ENCODE results near the gene FAF1.

DNA sequence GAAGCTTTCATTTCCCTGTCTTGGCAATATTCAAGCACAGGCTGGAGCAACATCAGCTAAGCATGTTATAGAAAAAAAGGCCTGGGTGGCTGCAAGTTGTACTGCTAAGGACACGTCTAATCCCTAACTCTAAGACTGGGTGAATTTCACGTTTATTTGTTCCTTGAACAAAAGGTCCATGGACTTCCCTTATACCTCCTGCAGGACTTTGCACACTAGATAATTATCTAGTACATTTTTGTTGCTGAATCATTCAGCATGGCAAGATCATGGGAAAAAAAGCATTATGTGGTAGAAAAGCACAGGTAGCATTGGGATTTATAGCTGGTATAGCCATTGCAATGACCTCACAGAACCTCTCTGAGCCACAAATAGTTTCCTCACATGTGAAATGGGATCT lies 406.1 kb downstream of the FAF1 start:
- no peak for TF ChIP-seq POLR2A (IDR thresholded peaks at IDR 0.05)
- TF ChIP-seq, protein P1, sequence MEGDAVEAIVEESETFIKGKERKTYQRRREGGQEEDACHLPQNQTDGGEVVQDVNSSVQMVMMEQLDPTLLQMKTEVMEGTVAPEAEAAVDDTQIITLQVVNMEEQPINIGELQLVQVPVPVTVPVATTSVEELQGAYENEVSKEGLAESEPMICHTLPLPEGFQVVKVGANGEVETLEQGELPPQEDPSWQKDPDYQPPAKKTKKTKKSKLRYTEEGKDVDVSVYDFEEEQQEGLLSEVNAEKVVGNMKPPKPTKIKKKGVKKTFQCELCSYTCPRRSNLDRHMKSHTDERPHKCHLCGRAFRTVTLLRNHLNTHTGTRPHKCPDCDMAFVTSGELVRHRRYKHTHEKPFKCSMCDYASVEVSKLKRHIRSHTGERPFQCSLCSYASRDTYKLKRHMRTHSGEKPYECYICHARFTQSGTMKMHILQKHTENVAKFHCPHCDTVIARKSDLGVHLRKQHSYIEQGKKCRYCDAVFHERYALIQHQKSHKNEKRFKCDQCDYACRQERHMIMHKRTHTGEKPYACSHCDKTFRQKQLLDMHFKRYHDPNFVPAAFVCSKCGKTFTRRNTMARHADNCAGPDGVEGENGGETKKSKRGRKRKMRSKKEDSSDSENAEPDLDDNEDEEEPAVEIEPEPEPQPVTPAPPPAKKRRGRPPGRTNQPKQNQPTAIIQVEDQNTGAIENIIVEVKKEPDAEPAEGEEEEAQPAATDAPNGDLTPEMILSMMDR (IDR thresholded peaks at IDR 0.05) = no peak
- no peak for TF ChIP-seq POLR2AphosphoS5 (IDR thresholded peaks at IDR 0.05)
- no peak for TF ChIP-seq EP300 (IDR thresholded peaks at IDR 0.05)
